Omental fat pad (tissue), 4 donors: ENCODE data around the gene PLCXD1. TPM values are rescaled to one million over a fixed set of nuclear protein-coding genes. Genes with fewer than 3 reads are reported as not detected.
"Not testable (repeated sequence)": the region's sequence is repeated elsewhere in the genome, so short reads cannot be mapped to it uniquely, and the experiment has no call there.

Source experiments
- ATAC-seq: fragments of 150-250 bp; one replicate; pipeline ENCODE4 v1.9.1; 2016; ENCODE audit warnings: mild to moderate bottlenecking, moderate library complexity; ENCODE audit not compliant: low FRiP score
- DNase-seq: peaks from one replicate; pipeline ENCODE4 v3.0.0-alpha.2; 2019; ENCODE audit warnings: low spot score
- total RNA-seq, 4 donors: library from RNA; depleted of rRNA; stranded (reverse); fragments of >200 nt; gene quantifications; one replicate each; pipeline ENCODE4 v1.1.0, GENCODE V29; 2016
- TF ChIP-seq, protein P1 (sequence below), 3 donors: fragments of 450-650 bp; IDR thresholded peaks; one replicate each; pipeline ENCODE4 v1.5.1; 2016 to 2017; ENCODE audit warnings: antibody characterized with exemption in 3 of 3, mild to moderate bottlenecking in 3 of 3, moderate library complexity in 2 of 3

The PLCXD1 gene
- total RNA-seq, 4 donors from 2014 or later = 12.8 to 32.3 (median 21.9) TPM

DNA sequence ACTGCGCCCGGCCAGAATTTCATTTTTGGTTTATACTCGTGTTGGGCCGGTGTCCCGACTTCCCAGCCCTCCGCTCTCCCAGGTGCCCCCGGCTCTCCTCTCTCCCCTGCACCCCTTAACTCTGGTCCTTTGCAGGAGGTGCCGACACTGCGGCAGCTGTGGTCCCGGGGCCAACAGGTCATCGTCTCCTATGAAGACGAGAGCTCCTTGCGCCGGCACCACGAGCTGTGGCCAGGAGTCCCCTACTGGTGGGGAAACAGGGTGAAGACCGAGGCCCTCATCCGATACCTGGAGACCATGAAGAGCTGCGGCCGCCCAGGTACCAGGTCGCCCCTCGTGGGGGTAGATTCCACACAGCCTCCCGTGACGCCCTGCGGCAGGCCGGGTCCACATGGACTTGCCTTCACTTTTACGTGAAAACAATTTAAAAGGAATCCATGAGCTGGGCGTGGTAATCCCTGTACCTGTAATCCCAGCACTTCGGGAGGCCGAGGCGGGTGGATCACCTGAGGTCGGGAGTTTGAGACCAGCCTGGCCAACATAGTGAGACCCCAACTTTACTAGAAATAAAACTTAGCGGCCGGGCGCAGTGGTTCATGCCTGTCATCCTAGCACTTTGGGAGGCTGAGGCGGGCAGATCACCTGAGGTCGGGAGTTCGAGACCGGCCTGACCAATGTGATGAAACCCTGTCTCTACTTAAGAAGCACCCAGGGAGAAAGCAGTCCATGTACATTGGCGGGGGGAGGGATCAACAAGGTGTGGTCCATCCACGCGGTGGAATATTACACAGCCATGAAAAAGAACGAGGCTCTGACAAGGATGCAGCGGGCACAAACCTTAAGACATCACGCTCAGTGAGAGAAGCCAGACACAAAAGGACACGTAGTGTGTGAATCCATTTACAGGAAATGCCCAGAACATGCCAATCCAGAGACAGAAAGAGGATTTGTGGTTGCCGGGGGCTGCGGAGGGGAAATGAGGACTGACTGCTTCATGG is 12.0 kb downstream of the PLCXD1 start:
- no peak for ATAC-seq
- DNase-seq = no peak
- TF ChIP-seq, protein P1, sequence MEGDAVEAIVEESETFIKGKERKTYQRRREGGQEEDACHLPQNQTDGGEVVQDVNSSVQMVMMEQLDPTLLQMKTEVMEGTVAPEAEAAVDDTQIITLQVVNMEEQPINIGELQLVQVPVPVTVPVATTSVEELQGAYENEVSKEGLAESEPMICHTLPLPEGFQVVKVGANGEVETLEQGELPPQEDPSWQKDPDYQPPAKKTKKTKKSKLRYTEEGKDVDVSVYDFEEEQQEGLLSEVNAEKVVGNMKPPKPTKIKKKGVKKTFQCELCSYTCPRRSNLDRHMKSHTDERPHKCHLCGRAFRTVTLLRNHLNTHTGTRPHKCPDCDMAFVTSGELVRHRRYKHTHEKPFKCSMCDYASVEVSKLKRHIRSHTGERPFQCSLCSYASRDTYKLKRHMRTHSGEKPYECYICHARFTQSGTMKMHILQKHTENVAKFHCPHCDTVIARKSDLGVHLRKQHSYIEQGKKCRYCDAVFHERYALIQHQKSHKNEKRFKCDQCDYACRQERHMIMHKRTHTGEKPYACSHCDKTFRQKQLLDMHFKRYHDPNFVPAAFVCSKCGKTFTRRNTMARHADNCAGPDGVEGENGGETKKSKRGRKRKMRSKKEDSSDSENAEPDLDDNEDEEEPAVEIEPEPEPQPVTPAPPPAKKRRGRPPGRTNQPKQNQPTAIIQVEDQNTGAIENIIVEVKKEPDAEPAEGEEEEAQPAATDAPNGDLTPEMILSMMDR (IDR thresholded peaks at IDR 0.05) = no peak

DNA sequence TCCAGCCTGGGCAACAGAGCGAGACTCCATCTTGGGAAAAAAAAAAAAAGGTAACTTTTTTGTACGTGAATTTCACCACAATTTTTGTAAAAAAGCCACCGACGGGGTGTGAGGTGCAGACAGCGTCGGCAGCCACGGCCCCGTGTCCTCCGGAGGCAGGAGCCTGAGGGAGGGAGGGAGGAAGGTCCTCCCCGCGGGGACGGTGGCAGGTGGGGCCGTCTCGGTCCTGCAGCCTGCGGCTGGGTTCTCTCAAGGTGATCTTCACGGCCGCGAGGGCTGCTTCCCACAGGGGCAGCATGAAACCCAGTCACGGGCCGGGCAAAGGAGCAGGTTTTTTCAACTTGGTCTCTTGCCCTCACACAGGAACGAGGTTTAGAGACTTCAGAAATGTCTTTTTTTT is 14.0 kb downstream of the PLCXD1 start:
- no peak for ATAC-seq
- no peak for DNase-seq
- TF ChIP-seq, protein P1 (IDR thresholded peaks at IDR 0.05) = no peak

DNA sequence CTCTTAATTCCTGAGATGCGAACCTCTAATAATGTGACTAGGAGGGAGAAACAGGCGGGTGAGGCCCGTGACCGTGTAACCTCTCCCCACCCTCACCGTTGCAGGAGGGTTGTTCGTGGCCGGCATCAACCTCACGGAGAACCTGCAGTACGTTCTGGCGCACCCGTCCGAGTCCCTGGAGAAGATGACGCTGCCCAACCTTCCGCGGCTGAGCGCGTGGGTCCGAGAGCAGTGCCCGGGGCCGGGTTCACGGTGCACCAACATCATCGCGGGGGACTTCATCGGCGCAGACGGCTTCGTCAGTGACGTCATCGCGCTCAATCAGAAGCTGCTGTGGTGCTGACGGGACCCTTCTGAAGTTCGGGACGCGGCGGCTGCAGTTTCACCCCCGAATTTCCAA is 17.8 kb downstream of the PLCXD1 start:
- ATAC-seq (no peak), DNase-seq (no peak)
- TF ChIP-seq, protein P1 (IDR thresholded peaks at IDR 0.05) = no peak

DNA sequence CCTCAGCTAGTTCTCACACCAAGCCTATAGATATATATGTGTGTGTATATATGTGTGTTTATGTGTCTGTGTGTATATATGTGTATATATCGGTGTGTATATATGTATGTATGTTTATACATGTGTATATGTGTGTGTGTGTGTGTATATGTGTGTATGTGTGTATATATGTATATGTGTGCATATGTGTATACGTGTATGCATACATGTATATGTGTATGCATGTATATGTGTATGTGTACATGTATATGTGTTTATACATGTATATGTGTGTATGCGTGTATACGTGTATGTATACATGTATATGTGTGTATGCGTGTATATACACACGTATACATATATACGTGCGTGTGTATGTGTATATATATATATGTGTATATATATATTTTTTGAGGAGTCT is 19.2 kb downstream of the PLCXD1 start:
- TF ChIP-seq, protein P1 (IDR thresholded peaks at IDR 0.05) = no peak
- ATAC-seq = no peak
- DNase-seq = no peak

DNA sequence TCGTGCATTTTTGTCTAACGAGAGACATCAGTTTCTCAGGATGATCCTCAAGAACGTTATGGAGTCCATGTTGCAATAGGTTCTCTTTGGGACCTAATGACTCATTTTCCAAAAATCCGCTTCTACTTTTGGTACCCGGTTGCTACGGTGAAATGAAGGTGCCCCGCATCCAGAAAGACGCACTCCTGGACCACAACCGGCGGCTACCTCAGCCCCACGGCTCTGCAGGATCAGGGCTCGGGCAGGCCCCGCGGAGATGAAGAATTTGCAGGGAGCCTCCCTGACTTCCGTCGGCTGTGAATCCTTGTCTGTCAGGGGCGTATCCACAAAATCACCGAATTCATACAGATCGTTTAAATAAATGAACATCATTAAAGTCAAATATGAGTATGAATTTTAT is 21.8 kb downstream of the PLCXD1 start:
- DNase-seq = no peak

DNA sequence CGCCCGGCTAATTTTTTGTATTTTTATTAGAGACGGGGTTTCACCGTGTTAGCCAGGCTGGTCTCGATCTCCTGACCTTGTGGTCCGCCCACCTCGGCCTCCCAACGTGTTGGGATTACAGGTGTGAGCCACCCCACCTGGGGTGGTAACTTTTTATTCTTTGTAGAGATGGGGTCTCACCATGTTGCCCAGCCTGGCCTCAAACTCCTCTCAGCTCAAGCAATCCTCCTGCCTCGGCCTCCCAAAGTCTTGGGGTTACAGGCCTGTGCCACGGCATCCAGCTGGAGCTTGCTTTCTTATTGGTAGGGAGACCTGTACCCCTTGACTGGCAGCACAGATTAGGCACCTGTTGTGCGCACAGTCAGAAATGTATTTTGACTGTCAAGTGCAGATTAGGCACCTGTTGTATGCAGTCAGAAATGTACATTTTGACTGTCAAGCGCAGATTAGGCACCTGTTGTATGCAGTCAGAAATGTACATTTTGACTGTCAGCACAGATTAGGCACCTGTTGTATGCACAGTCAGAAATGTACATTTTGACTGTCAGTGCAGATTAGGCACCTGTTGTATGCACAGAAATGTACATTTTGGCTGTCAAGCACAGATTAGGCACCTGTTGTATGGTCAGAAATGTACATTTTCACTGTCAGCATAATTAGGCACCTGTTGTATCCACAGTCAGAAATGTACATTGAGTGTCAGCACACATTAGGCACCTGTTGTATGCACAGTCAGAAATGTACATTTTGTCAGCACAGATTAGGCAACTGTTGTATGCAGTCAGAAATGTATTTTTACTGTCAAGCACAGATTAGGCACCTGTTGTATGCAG is 24.8 kb downstream of the PLCXD1 start:
- not testable (repeated sequence) for ATAC-seq, DNase-seq

More for the DNA sequence above, 21.8 kb downstream of the PLCXD1 start:
- TF ChIP-seq, protein P1 (IDR thresholded peaks at IDR 0.05) = no peak
- no peak for ATAC-seq

DNA sequence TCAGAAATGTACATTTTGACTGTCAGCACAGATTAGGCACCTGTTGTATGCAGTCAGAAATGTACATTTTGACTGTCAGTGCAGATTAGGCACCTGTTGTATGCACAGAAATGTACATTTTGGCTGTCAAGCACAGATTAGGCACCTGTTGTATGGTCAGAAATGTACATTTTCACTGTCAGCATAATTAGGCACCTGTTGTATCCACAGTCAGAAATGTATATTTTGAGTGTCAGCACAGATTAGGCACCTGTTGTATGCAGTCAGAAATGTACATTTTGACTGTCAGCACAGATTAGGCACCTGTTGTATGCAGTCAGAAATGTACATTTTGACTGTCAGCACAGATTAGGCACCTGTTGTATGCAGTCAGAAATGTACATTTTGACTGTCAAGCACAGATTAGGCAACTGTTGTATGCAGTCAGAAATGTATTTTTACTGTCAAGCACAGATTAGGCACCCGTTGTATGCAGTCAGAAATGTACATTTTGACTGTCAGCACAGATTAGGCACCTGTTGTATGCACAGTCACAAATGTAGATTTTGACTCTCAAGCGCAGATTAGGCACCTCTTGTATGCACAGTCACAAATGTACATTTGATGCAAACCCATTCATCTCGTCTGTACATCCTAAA is 25.6 kb downstream of the PLCXD1 start:
- not testable (repeated sequence) for DNase-seq, ATAC-seq
